Lung (tissue), 12 donors: ENCODE measurements around the gene C1orf167. TPM values are rescaled to one million over a fixed set of nuclear protein-coding genes. Genes with fewer than 3 reads are reported as not detected.
A peak's percentile ranks its signal among the peaks of the same experiment; 100 is the strongest.

ENCODE experiments used
- ATAC-seq: fragments of 200-7000 bp; cut with Tn5 transposase; one replicate; pipeline ENCODE4 v1.9.1; 2020; ENCODE audit warnings: moderate number of reproducible peaks; ENCODE audit not compliant: insufficient read depth, low FRiP score
- DNase-seq, 3 donors: peaks; one replicate each; pipeline ENCODE4 v3.0.0-alpha.2; 2013 to 2017
- H3K27ac ChIP-seq, 2 donors: one replicate each; pipeline ENCODE4 v1.5.1; 2013; ENCODE audit warnings: mild to moderate bottlenecking in 2 of 2, moderate library complexity in 2 of 2, control low read depth in 1 of 2, inconsistent platforms in 1 of 2, low read depth in 1 of 2, low read length in 1 of 2
- H3K27me3 ChIP-seq, 3 donors: one replicate each; pipeline ENCODE4 v1.5.1; 2013; ENCODE audit warnings: low read length in 2 of 3; ENCODE audit not compliant: control insufficient read depth in 3 of 3, insufficient read depth in 3 of 3
- H3K36me3 ChIP-seq, 4 donors: one replicate each; pipeline ENCODE4 v1.5.1; 2013; ENCODE audit warnings: low read length in 4 of 4, mild to moderate bottlenecking in 1 of 4, moderate library complexity in 1 of 4; ENCODE audit not compliant: control insufficient read depth in 4 of 4, insufficient read depth in 4 of 4
- H3K4me1 ChIP-seq, 5 donors: one replicate each; pipeline ENCODE4 v1.5.1; 2013; ENCODE audit warnings: low read length in 5 of 5, mild to moderate bottlenecking in 2 of 5, moderate library complexity in 1 of 5; ENCODE audit not compliant: control insufficient read depth in 5 of 5, insufficient read depth in 5 of 5
- H3K4me3 ChIP-seq: one replicate; pipeline ENCODE4 v1.5.1; 2013; ENCODE audit warnings: mild to moderate bottlenecking, control low read depth, moderate library complexity
- H3K9ac ChIP-seq, 2 donors: one replicate each; pipeline ENCODE4 v1.5.1; 2013; ENCODE audit warnings: low read length in 2 of 2, control low read depth in 1 of 2; ENCODE audit not compliant: insufficient read depth in 1 of 2
- H3K9me3 ChIP-seq, 4 donors: one replicate each; pipeline ENCODE4 v1.5.1; 2013; ENCODE audit warnings: low read length in 3 of 4, mild to moderate bottlenecking in 1 of 4, moderate library complexity in 1 of 4; ENCODE audit not compliant: control insufficient read depth in 4 of 4, insufficient read depth in 3 of 4
- WGBS, 2 donors: extraction: QIAGEN DNeasy Blood & Tissue Kit; methylation state at CpG; one replicate each; pipeline ENCODE4 v1.1.7; 2013; 5-methylcytosine and 5-hydroxymethylcytosine counted together
- polyA plus RNA-seq, 2 donors: library from polyadenylated mRNA; stranded (reverse); fragments of 200-250 nt; gene quantifications; one replicate each; pipeline ENCODE4 v1.2.1, GENCODE V29; 2013
- total RNA-seq, 2 donors: library from RNA; depleted of rRNA in 1 of 2; stranded (reverse); fragments of >200 nt in 1 of 2; gene quantifications; one replicate each; pipeline ENCODE4 v1.2.1, GENCODE V29; 2014 to 2021
- TF ChIP-seq, protein P1 (sequence below): IDR thresholded peaks from 2 replicates; pipeline ENCODE4 v1.5.1; 2012; ENCODE audit warnings: mild to moderate bottlenecking; ENCODE audit errors: control extremely low read depth, extremely low read depth
- donor health status: control.
- donor health status: control.
- donor health status: Bipolar disorder and iron deficiency.
- donor health status: healthy.
- donor health status: DM: yes; HTN: yes; CAD: no.

The C1orf167 gene
- total and polyA plus RNA-seq, 4 donors = 0.91 to 11.3 (median 9.1) TPM

DNA sequence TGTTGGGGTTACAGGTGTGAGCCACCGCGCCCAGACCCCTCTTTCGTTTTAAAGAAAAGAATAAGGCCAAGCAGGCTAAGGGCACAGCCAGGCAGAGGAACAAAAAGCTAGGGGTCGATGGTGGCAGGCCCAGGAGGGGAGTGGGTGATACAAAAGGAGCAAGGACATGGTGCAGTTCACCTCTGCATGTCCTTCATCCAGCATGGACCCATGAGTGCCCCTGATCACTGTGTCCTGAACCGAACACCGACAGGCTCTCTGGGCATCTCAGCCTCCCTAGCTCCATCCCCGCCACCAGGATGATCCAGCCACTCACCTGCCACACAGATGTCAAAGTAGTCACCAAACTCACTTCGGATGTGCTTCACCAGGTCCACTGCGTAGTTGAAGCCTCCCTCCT lies 37.9 kb downstream of the C1orf167 start:
- Histone ChIP-seq H3K4me1 (peaks cover 5 to 30% (median 12%) of the 10 kb centered on the region in 5 donors), H3K4me3 (no peak overlapping the region), H3K36me3 (peaks cover 0 to 38% (median 11%) of the 10 kb centered on the region in 4 donors), H3K9ac (no peak overlapping the region), H3K27ac (peak overlapping the region in 1 of 2 donors; percentile 21), H3K9me3 (peaks cover 0 to 6% (median 0%) of the 10 kb centered on the region in 4 donors), H3K27me3 (no peaks in the 10 kb centered on the region)
- TF ChIP-seq, protein P1, sequence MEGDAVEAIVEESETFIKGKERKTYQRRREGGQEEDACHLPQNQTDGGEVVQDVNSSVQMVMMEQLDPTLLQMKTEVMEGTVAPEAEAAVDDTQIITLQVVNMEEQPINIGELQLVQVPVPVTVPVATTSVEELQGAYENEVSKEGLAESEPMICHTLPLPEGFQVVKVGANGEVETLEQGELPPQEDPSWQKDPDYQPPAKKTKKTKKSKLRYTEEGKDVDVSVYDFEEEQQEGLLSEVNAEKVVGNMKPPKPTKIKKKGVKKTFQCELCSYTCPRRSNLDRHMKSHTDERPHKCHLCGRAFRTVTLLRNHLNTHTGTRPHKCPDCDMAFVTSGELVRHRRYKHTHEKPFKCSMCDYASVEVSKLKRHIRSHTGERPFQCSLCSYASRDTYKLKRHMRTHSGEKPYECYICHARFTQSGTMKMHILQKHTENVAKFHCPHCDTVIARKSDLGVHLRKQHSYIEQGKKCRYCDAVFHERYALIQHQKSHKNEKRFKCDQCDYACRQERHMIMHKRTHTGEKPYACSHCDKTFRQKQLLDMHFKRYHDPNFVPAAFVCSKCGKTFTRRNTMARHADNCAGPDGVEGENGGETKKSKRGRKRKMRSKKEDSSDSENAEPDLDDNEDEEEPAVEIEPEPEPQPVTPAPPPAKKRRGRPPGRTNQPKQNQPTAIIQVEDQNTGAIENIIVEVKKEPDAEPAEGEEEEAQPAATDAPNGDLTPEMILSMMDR = no peak
- ATAC-seq (no peak), DNase-seq (no peak)
- WGBS, 2 donors = 97 to 98% methylated on average over 9 of the region's 9 CpGs

DNA sequence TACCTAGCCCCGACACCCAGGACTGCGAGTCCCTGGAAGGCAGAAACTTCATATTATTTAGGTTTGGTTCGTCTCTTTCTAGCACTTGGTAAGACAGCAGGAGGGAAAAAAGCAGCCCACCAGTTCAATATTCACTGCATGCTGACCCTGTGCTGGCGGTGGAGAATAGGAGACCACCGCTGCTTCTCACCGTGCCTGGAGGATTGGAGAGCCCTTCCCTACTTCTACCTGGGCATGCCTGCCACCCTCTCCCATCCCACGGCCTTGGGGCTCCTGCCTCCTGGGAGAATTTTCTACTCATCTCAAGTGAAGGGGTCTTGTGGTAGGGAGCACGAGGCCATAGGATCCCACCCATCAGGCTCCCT lies 38.4 kb downstream of the C1orf167 start:
- Histone ChIP-seq H3K9ac (no peak overlapping the region), H3K36me3 (peaks cover 0 to 33% (median 8%) of the 10 kb centered on the region in 4 donors), H3K9me3 (peaks cover 0 to 6% (median 0%) of the 10 kb centered on the region in 4 donors), H3K27me3 (no peaks in the 10 kb centered on the region), H3K27ac (peak overlapping the region; percentile 8 to 21), H3K4me3 (no peak overlapping the region), H3K4me1 (peaks cover 5 to 34% (median 12%) of the 10 kb centered on the region in 5 donors)
- no peak for DNase-seq
- 96 to 97% methylated on average over 8 of the region's 8 CpGs for WGBS, 2 donors
- TF ChIP-seq, protein P1 = no peak
- ATAC-seq = no peak

DNA sequence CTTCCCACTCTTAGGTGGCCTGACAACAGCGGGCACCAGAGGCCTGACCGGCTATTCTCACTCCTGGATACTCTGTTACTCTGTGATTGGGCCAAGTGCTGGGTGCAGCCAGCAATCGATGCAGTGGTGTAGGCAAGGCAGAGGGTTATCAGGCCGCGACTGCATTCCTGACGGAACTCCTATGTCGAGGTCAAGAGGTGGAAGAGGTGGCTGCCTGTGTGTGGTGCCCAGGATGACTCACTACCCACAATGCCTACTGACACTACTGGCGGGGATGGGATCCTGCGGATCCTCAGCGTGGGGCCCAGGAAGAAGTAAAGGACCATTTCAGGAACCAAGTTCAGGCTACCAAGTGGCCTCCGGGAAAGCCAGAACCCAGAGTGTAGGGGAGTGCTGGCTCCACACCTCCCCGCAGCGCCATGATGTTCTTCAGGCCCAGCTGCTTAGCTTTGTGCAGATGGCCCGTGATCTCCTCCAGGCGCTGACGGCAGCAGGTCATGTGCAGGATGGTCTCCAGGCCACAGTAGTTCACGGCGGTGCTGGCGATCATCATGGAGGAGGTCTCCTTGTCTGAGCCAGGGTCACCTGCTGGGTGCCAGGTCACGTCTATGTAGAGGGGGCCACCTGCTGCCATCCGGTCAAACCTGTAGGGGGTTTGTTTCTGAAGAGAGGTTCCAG lies 38.9 kb downstream of the C1orf167 start:
- Histone ChIP-seq H3K4me3 (no peak overlapping the region), H3K9ac (no peak overlapping the region), H3K9me3 (peaks cover 0 to 6% (median 0%) of the 10 kb centered on the region in 4 donors), H3K36me3 (peaks cover 0 to 29% (median 6%) of the 10 kb centered on the region in 4 donors), H3K27me3 (no peaks in the 10 kb centered on the region), H3K27ac (peak overlapping the region; percentile 21 to 22), H3K4me1 (peaks cover 5 to 34% (median 12%) of the 10 kb centered on the region in 5 donors)
- TF ChIP-seq, protein P1 = no peak
- DNase-seq (no peak), ATAC-seq (no peak)
- WGBS, 2 donors = 92 to 94% methylated on average over 21 of the region's 21 CpGs
